ENCODE measurements around the gene ATP2A3. TPM values are rescaled to one million over a fixed set of nuclear protein-coding genes. Genes with fewer than 3 reads are reported as not detected.

Gene ATP2A3
- total and polyA plus RNA-seq, 9 donors: 1.6 to 9.9 (median 4.2) TPM

DNA sequence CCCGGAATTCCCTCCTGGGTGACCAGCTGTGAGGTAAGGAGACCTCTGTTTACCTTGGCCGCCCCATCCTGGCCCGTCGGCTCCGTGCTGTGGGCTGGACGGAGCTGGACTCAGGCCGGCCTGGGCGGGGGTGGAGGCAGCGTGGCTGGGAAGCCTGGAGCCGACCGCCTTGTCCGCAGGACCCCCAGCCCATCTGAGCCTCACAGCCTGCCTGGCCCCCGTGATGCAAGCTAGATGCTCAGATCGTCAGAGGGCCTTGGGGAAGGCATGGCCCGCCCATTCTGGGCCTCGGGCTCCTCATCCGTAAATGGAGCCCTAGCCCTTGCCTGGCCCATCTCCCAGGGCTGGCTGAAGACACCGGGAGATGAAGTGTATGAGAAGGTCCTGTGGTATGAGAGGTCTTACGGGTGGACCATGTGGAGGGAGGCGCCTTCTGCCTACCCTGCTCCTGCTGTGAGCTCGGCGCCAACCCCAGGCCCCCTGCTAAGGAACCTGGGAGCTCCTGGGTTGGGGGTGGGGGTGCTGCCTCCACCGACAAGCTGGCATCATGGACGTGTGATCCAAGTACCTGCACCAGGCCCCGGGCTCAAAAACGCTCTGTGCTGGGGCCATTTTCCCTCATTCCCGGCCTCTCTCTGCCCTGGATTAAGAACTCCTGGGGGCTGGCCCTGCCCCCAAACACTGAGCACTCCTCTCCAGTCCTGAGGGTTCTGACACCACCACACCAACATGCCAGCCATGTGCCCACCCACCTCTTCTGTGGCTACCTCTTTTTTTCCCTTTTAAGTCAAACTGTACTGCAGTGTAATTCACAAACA, 42.5 kb downstream of the ATP2A3 start:
- DNase-seq: no peak
- intact Hi-C loops (cut with DNase I): no loop called here
- H3K4me1 ChIP-seq (ENCODE audit: insufficient read depth): peaks cover 14% of the 10 kb centered on the region
- no peak overlapping the region for H3K4me3 ChIP-seq
- 82 to 89% (median 86%) methylated on average over 26 to 27 of the region's 27 CpGs for WGBS, 3 donors
- H3K36me3 ChIP-seq: no peaks in the 10 kb centered on the region
- H3K9me3 ChIP-seq: no peaks in the 10 kb centered on the region
- no peak for TF ChIP-seq EP300 (IDR thresholded peaks at IDR 0.05)
- TF ChIP-seq, protein P1, sequence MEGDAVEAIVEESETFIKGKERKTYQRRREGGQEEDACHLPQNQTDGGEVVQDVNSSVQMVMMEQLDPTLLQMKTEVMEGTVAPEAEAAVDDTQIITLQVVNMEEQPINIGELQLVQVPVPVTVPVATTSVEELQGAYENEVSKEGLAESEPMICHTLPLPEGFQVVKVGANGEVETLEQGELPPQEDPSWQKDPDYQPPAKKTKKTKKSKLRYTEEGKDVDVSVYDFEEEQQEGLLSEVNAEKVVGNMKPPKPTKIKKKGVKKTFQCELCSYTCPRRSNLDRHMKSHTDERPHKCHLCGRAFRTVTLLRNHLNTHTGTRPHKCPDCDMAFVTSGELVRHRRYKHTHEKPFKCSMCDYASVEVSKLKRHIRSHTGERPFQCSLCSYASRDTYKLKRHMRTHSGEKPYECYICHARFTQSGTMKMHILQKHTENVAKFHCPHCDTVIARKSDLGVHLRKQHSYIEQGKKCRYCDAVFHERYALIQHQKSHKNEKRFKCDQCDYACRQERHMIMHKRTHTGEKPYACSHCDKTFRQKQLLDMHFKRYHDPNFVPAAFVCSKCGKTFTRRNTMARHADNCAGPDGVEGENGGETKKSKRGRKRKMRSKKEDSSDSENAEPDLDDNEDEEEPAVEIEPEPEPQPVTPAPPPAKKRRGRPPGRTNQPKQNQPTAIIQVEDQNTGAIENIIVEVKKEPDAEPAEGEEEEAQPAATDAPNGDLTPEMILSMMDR (IDR thresholded peaks at IDR 0.05): no peak
- TF ChIP-seq POLR2A (IDR thresholded peaks at IDR 0.05): no peak
- H3K27ac ChIP-seq: no peak overlapping the region
- H3K27me3 ChIP-seq: no peaks in the 10 kb centered on the region

DNA sequence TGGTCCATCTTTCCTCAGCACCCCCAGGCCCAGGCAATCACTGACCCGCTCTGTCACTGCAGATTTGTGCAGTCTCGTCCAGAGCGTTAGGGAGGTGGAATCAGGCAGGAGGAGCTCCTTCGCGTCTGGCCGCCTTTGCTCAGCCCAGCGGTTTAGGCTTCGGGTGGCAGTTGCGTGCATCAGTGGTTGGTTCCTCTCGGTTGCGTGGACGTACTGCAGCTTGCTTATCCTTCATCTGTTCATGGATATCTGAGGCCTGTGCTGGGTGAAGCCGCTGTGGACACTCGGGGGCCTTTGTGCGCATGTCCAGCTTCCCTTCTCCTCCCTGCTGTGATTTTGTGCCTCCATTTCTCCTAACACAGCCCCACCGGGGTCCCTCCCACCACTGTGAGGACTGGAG, 43.2 kb downstream of the ATP2A3 start:
- Histone ChIP-seq H3K9me3 (no peaks in the 10 kb centered on the region), H3K27me3 (no peaks in the 10 kb centered on the region), H3K36me3 (no peaks in the 10 kb centered on the region), H3K4me3 (no peak overlapping the region), H3K27ac (no peak overlapping the region), H3K4me1 (ENCODE audit: insufficient read depth) (peaks cover 16% of the 10 kb centered on the region)
- intact Hi-C loops (cut with DNase I): no loop called here
- TF ChIP-seq POLR2A (IDR thresholded peaks at IDR 0.05) (no peak), EP300 (IDR thresholded peaks at IDR 0.05) (no peak)
- TF ChIP-seq, protein P1 (IDR thresholded peaks at IDR 0.05): no peak
- DNase-seq: no peak
- 91 to 94% (median 94%) methylated on average over 16 of the region's 16 CpGs for WGBS, 3 donors

- Histone ChIP-seq H3K27ac (peak overlapping the region; percentile 30 to 57), H3K9me3 (no peaks in the 10 kb centered on the region), H3K27me3 (no peaks in the 10 kb centered on the region), H3K4me1 (ENCODE audit: insufficient read depth) (peaks cover 12% of the 10 kb centered on the region), H3K36me3 (no peaks in the 10 kb centered on the region), H3K4me3 (no peak overlapping the region)
- intact Hi-C loops (cut with DNase I): loop anchor here in 2 of 4 donors (10.0 kb wide), 2 partner anchors 54 to 86 kb away; no protein-coding TSS in a partner anchor
- DNase-seq: no peak
- TF ChIP-seq EP300 (IDR thresholded peaks at IDR 0.05): no peak
- 76 to 89% (median 84%) methylated on average over 20 to 22 of the region's 22 CpGs for WGBS, 3 donors
Observed at GRCh38 chr17:3919123-3919624, 45.1 kb downstream of the ATP2A3 start.

DNA sequence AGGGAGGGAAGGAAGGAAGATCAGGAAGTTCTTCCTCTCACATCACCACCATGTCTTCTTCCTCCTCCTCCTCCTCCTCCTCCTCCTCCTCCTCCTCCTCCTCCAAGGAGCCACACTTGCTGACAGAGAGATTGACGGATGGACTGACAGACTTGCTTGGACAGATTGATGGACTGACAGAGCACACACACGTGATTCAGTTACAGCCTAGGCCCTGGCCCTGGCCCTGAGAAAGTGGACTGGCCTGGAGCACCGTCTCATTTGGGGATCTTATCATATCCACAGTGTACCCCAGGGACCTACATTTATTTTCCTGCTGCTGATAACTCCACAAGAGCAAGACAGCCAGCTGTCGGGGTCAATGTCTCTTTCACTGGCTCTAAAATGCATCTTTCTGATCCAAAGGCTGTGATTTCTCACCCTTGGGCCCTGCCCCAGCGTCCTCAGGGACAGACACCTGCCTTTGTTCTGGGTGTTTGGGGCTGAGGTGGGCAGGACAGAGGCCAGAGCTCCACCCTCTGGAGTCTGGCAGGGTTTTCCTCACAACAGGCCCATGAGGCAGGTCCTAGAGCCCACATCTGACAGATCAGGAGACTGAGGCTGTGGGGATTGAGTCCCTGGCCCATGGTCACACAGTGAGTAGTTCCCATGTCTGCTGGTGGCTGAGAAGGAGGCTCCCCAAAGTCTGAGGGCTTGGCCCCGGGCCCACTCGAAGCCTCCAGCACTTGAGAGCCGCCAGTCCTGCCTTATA, 45.7 kb downstream of the ATP2A3 start:
- no peak for DNase-seq
- intact Hi-C loops (cut with DNase I): loop anchor here in 2 of 4 donors (10.0 kb wide), 2 partner anchors 54 to 86 kb away; no protein-coding TSS in a partner anchor
- Histone ChIP-seq H3K4me3 (no peak overlapping the region), H3K27me3 (no peaks in the 10 kb centered on the region), H3K9me3 (no peaks in the 10 kb centered on the region), H3K27ac (peak overlapping the region; percentile 14 to 57), H3K36me3 (no peaks in the 10 kb centered on the region), H3K4me1 (ENCODE audit: insufficient read depth) (peaks cover 12% of the 10 kb centered on the region)
- TF ChIP-seq EP300 (IDR thresholded peaks at IDR 0.05) (no peak), POLR2A (IDR thresholded peaks at IDR 0.05) (no peak)
- TF ChIP-seq, protein P1 (IDR thresholded peaks at IDR 0.05): no peak
- 69 to 73% (median 73%) methylated on average over 8 of the region's 8 CpGs for WGBS, 3 donors
